ENCODE data around the gene MBNL2.
"Not testable (repeated sequence)": the region's sequence is repeated elsewhere in the genome, so short reads cannot be mapped to it uniquely, and the experiment has no call there.

MBNL2 gene, protein sequence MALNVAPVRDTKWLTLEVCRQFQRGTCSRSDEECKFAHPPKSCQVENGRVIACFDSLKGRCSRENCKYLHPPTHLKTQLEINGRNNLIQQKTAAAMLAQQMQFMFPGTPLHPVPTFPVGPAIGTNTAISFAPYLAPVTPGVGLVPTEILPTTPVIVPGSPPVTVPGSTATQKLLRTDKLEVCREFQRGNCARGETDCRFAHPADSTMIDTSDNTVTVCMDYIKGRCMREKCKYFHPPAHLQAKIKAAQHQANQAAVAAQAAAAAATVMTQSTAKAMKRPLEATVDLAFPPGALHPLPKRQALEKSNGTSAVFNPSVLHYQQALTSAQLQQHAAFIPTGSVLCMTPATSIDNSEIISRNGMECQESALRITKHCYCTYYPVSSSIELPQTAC

DNA sequence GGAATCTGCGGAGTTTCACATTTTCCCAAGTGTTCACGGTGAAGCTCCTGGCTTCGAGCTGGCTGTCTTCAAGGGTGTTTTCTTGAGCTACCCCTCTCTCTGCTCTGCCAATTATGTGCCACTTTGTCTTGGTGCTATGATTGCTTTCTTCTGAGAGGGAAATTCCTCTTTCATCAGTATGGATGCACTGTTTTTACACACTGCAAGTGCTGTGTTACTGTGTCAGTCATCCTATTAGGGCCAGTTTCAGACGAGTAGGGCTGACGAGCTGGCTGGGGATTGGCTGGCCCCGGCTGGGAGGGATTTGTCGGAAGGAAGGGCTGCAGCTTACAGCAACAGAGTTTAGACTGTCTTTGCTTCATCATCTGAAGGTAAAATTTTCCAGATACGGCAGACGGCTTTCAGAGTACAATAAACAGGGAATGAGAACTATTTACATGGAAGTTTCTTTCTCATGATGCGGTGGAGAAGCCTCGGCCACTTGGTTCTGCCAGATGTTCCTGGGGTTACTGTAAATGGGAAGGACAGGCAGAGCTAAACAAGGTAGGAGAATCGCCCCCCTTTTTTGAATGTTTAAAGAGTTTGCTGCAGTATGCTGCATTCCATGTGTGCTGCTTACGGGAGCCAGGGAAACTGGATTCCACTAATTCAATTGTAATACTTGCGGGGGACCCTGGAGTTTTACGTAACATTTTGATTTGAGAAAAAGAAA lies at the start of gene MBNL2:
Gene MBNL2 (plus strand): TSS at position 345 of the 712 bp plus-strand sequence. CDS start 53,903 bp downstream, outside the sequence.
- peak; percentile 81 to 82 for DNase-seq

- DNase-seq: no peak
Observed at GRCh38 chr13:97174638-97175037, 47.5 kb upstream of the MBNL2 start.

DNA sequence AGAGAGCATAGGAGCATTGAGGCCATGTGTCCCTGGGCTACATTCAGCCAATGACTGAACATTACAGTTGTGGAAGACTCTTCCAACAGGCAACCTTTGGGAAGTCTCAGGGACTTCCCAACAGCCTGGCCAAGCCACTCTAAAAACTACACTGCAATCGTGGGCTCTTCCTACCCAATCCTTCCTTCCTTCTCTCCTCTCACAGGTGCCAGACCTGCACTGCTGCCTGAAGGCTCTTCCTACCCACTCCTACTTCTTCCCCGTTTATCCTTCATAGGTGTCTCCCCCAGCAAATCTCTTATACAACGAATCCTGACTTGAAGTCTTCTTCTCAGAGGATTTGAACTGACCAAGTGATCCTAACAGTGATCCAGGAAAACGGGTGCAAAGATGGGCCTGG lies 47.1 kb upstream of the MBNL2 start:
- DNase-seq: no peak

DNA sequence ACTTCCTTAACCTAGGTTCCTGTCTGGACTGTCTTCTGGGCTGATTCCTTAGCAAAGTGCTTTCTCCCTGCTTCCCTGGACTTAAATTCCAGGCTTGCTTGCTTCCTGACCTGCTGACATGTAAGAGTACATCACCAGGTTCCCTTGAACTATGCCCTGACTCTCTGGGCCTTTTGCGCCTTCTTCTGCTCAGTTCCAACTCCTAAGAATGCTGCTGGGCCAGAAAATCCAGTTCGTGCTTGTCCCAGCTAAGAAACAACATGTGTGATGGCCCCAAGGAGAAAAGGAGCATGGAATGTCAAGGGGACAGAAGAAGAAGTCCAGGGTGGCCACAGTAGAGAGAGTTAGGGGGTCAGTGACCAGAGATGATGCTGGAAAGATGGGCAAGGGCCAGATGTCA lies 42.6 kb upstream of the MBNL2 start:
- DNase-seq: no peak

- no peak for DNase-seq
Observed at GRCh38 chr13:97182111-97182890, 39.8 kb upstream of the MBNL2 start.

DNA sequence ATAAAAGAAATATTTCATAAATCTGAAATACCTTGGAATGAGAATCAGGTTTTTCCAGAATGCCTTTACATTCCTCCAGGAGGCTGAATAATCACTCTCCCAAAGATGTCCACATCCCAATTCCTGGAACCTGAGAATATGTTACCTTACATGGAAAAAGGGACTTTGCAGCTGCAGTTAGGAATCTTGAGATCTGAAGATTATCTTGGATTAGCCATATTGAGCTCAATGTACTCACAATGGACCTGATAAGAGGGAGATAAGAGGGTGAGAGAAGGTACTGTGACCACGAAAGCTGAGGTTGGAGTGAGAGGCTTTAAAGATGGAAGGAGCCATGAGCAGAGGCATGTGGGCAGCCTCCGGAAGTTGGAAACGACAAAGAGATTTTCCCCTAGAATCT lies 36.8 kb upstream of the MBNL2 start:
- DNase-seq: no peak

DNA sequence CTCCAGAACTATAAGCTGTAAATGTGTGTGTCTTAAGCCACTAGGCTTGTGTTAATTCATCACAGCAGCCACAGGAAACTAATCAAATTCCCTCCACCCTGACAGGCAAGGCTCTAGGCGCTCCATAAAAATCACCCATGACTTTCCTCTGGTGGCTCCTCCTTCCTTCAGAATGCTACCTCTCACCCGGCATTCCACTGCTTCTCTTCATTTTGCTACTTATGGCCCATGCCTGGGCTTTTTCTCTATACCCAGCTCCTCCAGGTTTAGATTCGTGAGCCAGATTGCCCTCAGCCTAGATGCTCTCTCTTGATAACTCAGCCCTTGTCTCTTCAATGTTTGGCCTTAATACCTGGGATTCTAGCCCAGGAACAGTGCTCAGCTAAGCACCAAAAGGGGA lies 36.4 kb upstream of the MBNL2 start:
- DNase-seq: no peak

DNA sequence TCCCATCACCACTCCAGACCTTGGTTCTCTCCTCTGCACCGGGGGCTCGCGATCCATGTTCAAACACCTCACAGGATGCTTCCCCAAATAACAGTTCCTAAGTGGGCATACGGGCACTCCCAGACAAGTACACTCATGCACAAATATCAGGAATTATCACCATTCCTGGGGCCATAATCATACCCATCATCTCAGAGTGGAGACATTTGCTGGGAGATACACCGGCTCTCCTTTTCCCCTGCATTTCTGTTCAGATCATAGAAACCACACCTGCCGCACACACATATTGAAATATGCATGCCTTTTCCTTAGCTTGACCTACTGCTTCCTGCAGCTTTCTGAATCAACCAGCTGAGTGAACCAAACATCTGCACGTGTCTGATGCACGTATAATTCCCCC lies 33.9 kb upstream of the MBNL2 start:
- DNase-seq: no peak

GRCh38 chr13:97189928-97190327 lies 32.2 kb upstream of the MBNL2 start:
- DNase-seq: peak in 1 of 2 experiments; percentile 24

GRCh38 chr13:97191142-97191541 lies 31.0 kb upstream of the MBNL2 start:
- no peak for DNase-seq

GRCh38 chr13:97191615-97192014 lies 30.5 kb upstream of the MBNL2 start:
- DNase-seq: peak in 1 of 2 experiments; percentile 12

DNA sequence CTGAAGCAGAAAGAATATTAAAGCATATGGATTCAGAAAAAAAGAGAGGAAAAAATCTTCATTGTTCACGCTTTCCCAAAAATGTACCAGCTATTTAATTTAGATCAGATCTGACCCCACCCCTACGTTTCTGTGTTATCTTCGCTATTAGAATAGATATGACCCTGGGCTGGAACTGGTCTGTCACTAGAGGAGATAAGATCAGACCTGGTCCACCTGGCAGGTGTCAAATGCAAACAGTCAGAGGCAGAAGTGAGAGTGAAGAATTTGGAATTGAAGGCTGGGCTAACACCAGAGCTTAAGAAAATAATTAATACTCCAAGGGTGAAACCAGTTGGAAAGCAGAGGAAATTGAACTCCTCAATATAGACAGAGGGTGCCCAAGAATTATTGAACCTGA lies 30.0 kb upstream of the MBNL2 start:
- no peak for DNase-seq

- DNase-seq: no peak
Observed at GRCh38 chr13:97193577-97193976, 28.6 kb upstream of the MBNL2 start.

GRCh38 chr13:97194479-97194878 lies 27.7 kb upstream of the MBNL2 start:
- DNase-seq: no peak

GRCh38 chr13:97196340-97196739 lies 25.8 kb upstream of the MBNL2 start:
- DNase-seq: no peak

GRCh38 chr13:97198753-97199152 lies 23.4 kb upstream of the MBNL2 start:
- DNase-seq: no peak

GRCh38 chr13:97199451-97199850 lies 22.7 kb upstream of the MBNL2 start:
- no peak for DNase-seq

GRCh38 chr13:97200081-97200942 lies 21.8 kb upstream of the MBNL2 start:
- no peak for DNase-seq

GRCh38 chr13:97202761-97203160 lies 19.4 kb upstream of the MBNL2 start:
- DNase-seq: no peak

GRCh38 chr13:97205465-97205864 lies 16.7 kb upstream of the MBNL2 start:
- no peak for DNase-seq

- no peak for DNase-seq
Observed at GRCh38 chr13:97205982-97206381, 16.2 kb upstream of the MBNL2 start.

- DNase-seq: not testable (repeated sequence)
Observed at GRCh38 chr13:97207252-97207651, 14.9 kb upstream of the MBNL2 start.

DNA sequence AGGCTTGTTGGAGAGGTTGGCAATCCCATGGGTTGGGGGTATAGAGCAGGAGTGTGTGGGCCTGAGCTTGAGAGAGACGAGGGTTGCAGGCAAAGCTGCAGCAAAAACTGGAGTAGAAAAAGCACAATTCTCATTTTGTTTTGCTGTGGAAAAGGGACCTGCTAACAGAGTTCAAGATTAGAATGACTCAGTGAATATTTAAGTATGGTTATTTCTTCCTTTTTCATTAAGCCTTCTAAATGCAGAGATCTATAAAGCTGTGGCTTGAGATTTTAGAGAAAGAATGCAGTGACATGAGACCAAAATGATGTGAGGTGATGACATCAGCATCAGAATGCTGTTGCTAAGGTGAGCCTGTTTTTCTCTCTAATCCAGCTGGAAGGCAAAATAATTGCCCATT lies 10.8 kb upstream of the MBNL2 start:
- DNase-seq: no peak

Data from NCI-H187 (cell line).